ENCODE measurements around the gene COL4A1. TPM values are rescaled to one million over a fixed set of nuclear protein-coding genes. Genes with fewer than 3 reads are reported as not detected.

The COL4A1 gene
- total RNA-seq, 1 donor from 2014 or later = 2,489 TPM

DNA sequence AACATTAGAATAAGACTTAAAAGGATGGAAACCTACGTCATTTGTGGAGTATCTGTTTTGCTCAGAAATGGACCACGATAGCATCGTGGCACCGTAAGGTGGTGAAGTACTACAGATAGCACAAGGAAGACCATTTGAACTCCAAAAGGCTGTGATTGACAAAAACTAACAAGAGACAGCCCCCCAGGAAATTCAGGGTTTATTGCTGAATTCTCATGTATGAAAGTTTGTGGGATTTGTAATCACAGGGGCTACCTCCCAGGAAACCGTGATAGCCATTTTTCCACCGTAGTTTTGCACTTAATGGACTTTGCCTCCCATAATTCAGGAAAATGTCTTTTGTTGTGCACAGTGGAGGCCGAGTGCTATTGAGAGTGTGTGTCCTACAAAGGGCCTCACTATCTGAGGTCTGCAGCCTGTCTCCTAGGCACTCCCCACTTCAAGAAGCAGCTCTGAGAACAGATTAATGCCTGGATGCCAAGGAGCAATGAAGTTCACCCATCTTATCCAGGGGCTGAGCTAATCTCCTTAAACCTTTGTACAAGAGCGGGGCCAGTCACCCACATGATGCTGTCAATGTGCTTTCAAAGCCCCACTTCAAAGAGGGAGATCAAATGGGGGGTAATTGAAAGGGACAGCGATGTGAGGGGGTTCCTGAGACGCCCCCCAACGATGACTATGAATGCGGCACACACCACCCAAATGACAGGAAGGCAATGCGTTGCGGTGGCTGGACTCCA is 182.6 kb downstream of the COL4A1 start:
- Mint-ChIP-seq H3K4me3 (ENCODE audit: unreplicated experiment) (no peak overlapping the region), H3K27ac (ENCODE audit: unreplicated experiment) (no peak overlapping the region), H3K9me3 (ENCODE audit: unreplicated experiment) (no peaks in the 10 kb centered on the region), H3K4me1 (ENCODE audit: low read depth, unreplicated experiment) (peaks cover 45% of the 10 kb centered on the region), H3K36me3 (ENCODE audit: low read depth, unreplicated experiment) (no peaks in the 10 kb centered on the region), H3K27me3 (ENCODE audit: low read depth, unreplicated experiment) (no peaks in the 10 kb centered on the region)
- Histone ChIP-seq H3K27ac (ENCODE audit: low read depth, low read length) (peak overlapping the region; percentile 65), H4K20me1 (ENCODE audit: insufficient read depth, low read length) (no peaks in the 10 kb centered on the region), H3K36me3 (ENCODE audit: insufficient read depth, low read length) (no peaks in the 10 kb centered on the region), H3K4me2 (ENCODE audit: low read length) (peak overlapping the region; percentile 77), H3K4me1 (ENCODE audit: insufficient read depth, low read length) (peaks cover 70% of the 10 kb centered on the region), H3K79me2 (ENCODE audit: insufficient read depth, low read length) (no peaks in the 10 kb centered on the region), H3K4me3 (ENCODE audit: insufficient read depth, low read depth, low read length) (no peak overlapping the region), H2AFZ (ENCODE audit: low read depth, low read length) (no peak overlapping the region), H3K9ac (ENCODE audit: low read length) (peak overlapping the region; percentile 19), H3K9me3 (ENCODE audit: insufficient read depth, low read depth, low read length) (no peaks in the 10 kb centered on the region), H3K27me3 (ENCODE audit: insufficient read depth, low read length) (no peaks in the 10 kb centered on the region)
- TF ChIP-seq EZH2 (IDR thresholded peaks at IDR 0.05; ENCODE audit: insufficient read depth, low read length) = no peak
- TF ChIP-seq, protein P1, sequence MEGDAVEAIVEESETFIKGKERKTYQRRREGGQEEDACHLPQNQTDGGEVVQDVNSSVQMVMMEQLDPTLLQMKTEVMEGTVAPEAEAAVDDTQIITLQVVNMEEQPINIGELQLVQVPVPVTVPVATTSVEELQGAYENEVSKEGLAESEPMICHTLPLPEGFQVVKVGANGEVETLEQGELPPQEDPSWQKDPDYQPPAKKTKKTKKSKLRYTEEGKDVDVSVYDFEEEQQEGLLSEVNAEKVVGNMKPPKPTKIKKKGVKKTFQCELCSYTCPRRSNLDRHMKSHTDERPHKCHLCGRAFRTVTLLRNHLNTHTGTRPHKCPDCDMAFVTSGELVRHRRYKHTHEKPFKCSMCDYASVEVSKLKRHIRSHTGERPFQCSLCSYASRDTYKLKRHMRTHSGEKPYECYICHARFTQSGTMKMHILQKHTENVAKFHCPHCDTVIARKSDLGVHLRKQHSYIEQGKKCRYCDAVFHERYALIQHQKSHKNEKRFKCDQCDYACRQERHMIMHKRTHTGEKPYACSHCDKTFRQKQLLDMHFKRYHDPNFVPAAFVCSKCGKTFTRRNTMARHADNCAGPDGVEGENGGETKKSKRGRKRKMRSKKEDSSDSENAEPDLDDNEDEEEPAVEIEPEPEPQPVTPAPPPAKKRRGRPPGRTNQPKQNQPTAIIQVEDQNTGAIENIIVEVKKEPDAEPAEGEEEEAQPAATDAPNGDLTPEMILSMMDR (IDR thresholded peaks at IDR 0.05; ENCODE audit: insufficient read depth, low read depth, low read length) = no peak
- FAIRE-seq (no peak), DNase-seq (ENCODE audit: low read depth) (no peak)

DNA sequence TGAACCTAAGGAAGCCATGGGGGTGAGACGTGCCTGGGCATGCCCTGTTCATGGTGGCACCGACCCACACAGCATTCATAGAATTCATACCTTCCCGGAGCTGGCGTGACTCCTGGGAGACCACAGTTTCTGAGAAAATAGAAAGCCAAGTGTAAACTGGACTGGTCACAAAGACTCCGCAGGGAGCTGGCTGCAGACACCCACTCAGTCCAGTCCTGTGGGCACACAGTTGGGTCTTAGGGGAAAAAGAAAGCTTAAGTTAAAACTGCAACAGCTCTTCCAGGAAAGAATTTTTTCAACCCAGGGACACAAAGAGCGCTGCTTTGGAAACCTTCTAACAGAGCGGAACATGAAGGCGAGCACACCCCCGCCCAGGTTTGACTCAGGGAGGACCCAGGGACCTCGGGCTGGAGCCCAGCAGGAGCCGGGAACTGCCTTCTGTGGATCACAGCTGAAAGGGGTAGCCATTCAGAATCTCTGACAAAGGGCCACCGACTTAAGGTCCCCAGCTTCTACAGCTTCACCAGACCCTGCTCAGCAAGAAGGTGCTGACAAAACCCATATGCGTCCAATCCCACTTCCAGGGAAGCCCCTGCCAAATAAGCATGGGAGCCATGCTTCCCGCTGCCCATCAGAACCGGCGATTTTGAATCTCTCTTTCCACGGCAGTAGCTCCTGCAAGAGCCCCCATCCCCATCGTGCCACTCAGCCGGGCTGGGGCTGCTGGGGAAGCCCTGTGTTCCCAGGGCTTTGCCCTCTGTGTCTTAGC is 183.7 kb downstream of the COL4A1 start:
- H3K79me2 ChIP-seq (ENCODE audit: insufficient read depth, low read length) = no peaks in the 10 kb centered on the region
- H3K9me3 ChIP-seq (ENCODE audit: insufficient read depth, low read depth, low read length) = no peaks in the 10 kb centered on the region
- H3K4me1 ChIP-seq (ENCODE audit: insufficient read depth, low read length) = peaks cover 59% of the 10 kb centered on the region
- peak overlapping the region; percentile 77 for H3K4me2 ChIP-seq (ENCODE audit: low read length)
- Mint-ChIP-seq H3K27me3 (ENCODE audit: low read depth, unreplicated experiment) (no peaks in the 10 kb centered on the region), H3K27ac (ENCODE audit: unreplicated experiment) (peak overlapping the region; percentile 70), H3K36me3 (ENCODE audit: low read depth, unreplicated experiment) (no peaks in the 10 kb centered on the region), H3K9me3 (ENCODE audit: unreplicated experiment) (no peaks in the 10 kb centered on the region), H3K4me1 (ENCODE audit: low read depth, unreplicated experiment) (peaks cover 41% of the 10 kb centered on the region), H3K4me3 (ENCODE audit: unreplicated experiment) (no peak overlapping the region)
- H3K4me3 ChIP-seq (ENCODE audit: insufficient read depth, low read depth, low read length) = peak overlapping the region; percentile 37
- H2AFZ ChIP-seq (ENCODE audit: low read depth, low read length) = peak overlapping the region; percentile 22
- DNase-seq (ENCODE audit: low read depth) = peak; percentile 60
- H3K9ac ChIP-seq (ENCODE audit: low read length) = peak overlapping the region; percentile 65
- no peak for TF ChIP-seq EZH2 (IDR thresholded peaks at IDR 0.05; ENCODE audit: insufficient read depth, low read length)
- TF ChIP-seq, protein P1 (IDR thresholded peaks at IDR 0.05; ENCODE audit: insufficient read depth, low read depth, low read length) = no peak
- H3K27ac ChIP-seq (ENCODE audit: low read depth, low read length) = peak overlapping the region; percentile 65
- no peak for FAIRE-seq
- no peaks in the 10 kb centered on the region for H3K36me3 ChIP-seq (ENCODE audit: insufficient read depth, low read length)
- no peaks in the 10 kb centered on the region for H4K20me1 ChIP-seq (ENCODE audit: insufficient read depth, low read length)
- H3K27me3 ChIP-seq (ENCODE audit: insufficient read depth, low read length) = no peaks in the 10 kb centered on the region
